ENCODE results near the gene TIMM10. TPM values are rescaled to one million over a fixed set of nuclear protein-coding genes. Genes with fewer than 3 reads are reported as not detected.
A peak's percentile ranks its signal among the peaks of the same experiment; 100 is the strongest.

Gene TIMM10
- total and polyA plus RNA-seq, 2 donors: 46.3 to 49.3 TPM

- H3K36me3 ChIP-seq (ENCODE audit: control insufficient read depth in 2 of 2, insufficient read depth in 2 of 2, low read length in 1 of 2): no peaks in the 10 kb centered on the region
- no peaks in the 10 kb centered on the region for H3K27me3 ChIP-seq (ENCODE audit: control insufficient read depth in 2 of 2, insufficient read depth in 1 of 2, low read length in 1 of 2)
- no peak for DNase-seq (ENCODE audit: low read depth in 6 of 9, low spot score in 9 of 9)
- no peak overlapping the region for H3K27ac ChIP-seq (ENCODE audit: low read depth in 1 of 2, low read length in 1 of 2)
- H3K4me1 ChIP-seq (ENCODE audit: control insufficient read depth in 2 of 2, insufficient read depth in 2 of 2, low read length in 2 of 2): peaks cover 0 to 10% of the 10 kb centered on the region in 2 donors
- no peak overlapping the region for H3K4me3 ChIP-seq (ENCODE audit: low read length in 2 of 2)
- H3K9me3 ChIP-seq (ENCODE audit: control insufficient read depth in 2 of 2, insufficient read depth in 1 of 2, low read length in 1 of 2): no peaks in the 10 kb centered on the region
Observed at GRCh38 chr11:57502870-57503269, 27.7 kb downstream of the TIMM10 start.

- 90% methylated on average over 3 of the region's 3 CpGs for WGBS
- no peak overlapping the region for H3K27ac ChIP-seq (ENCODE audit: low read depth in 1 of 2, low read length in 1 of 2)
- H3K36me3 ChIP-seq (ENCODE audit: control insufficient read depth in 2 of 2, insufficient read depth in 2 of 2, low read length in 1 of 2): no peaks in the 10 kb centered on the region
- H3K9me3 ChIP-seq (ENCODE audit: control insufficient read depth in 2 of 2, insufficient read depth in 1 of 2, low read length in 1 of 2): no peaks in the 10 kb centered on the region
- H3K4me1 ChIP-seq (ENCODE audit: control insufficient read depth in 2 of 2, insufficient read depth in 2 of 2, low read length in 2 of 2): peaks cover 0 to 10% of the 10 kb centered on the region in 2 donors
- no peak for DNase-seq (ENCODE audit: low read depth in 6 of 9, low spot score in 9 of 9)
- no peak overlapping the region for H3K4me3 ChIP-seq (ENCODE audit: low read length in 2 of 2)
- no peaks in the 10 kb centered on the region for H3K27me3 ChIP-seq (ENCODE audit: control insufficient read depth in 2 of 2, insufficient read depth in 1 of 2, low read length in 1 of 2)
Observed at GRCh38 chr11:57502376-57502775, 28.2 kb downstream of the TIMM10 start.

- Histone ChIP-seq H3K36me3 (ENCODE audit: control insufficient read depth in 2 of 2, insufficient read depth in 2 of 2, low read length in 1 of 2) (no peaks in the 10 kb centered on the region), H3K27ac (ENCODE audit: low read depth in 1 of 2, low read length in 1 of 2) (no peak overlapping the region), H3K27me3 (ENCODE audit: control insufficient read depth in 2 of 2, insufficient read depth in 1 of 2, low read length in 1 of 2) (no peaks in the 10 kb centered on the region), H3K4me1 (ENCODE audit: control insufficient read depth in 2 of 2, insufficient read depth in 2 of 2, low read length in 2 of 2) (peaks cover 0 to 10% of the 10 kb centered on the region in 2 donors), H3K9me3 (ENCODE audit: control insufficient read depth in 2 of 2, insufficient read depth in 1 of 2, low read length in 1 of 2) (no peaks in the 10 kb centered on the region), H3K4me3 (ENCODE audit: low read length in 2 of 2) (no peak overlapping the region)
- DNase-seq (ENCODE audit: low read depth in 6 of 9, low spot score in 9 of 9): no peak
- WGBS: 98% methylated on average over 4 of the region's 4 CpGs
Observed at GRCh38 chr11:57501953-57502352, 28.6 kb downstream of the TIMM10 start.

- H3K4me3 ChIP-seq (ENCODE audit: low read length in 2 of 2): no peak overlapping the region
- peaks cover 0 to 10% of the 10 kb centered on the region in 2 donors for H3K4me1 ChIP-seq (ENCODE audit: control insufficient read depth in 2 of 2, insufficient read depth in 2 of 2, low read length in 2 of 2)
- no peaks in the 10 kb centered on the region for H3K27me3 ChIP-seq (ENCODE audit: control insufficient read depth in 2 of 2, insufficient read depth in 1 of 2, low read length in 1 of 2)
- no peak for DNase-seq (ENCODE audit: low read depth in 6 of 9, low spot score in 9 of 9)
- 98% methylated on average over 15 of the region's 15 CpGs for WGBS
- H3K9me3 ChIP-seq (ENCODE audit: control insufficient read depth in 2 of 2, insufficient read depth in 1 of 2, low read length in 1 of 2): no peaks in the 10 kb centered on the region
- no peak overlapping the region for H3K27ac ChIP-seq (ENCODE audit: low read depth in 1 of 2, low read length in 1 of 2)
- no peaks in the 10 kb centered on the region for H3K36me3 ChIP-seq (ENCODE audit: control insufficient read depth in 2 of 2, insufficient read depth in 2 of 2, low read length in 1 of 2)
Observed at GRCh38 chr11:57500926-57501325, 29.6 kb downstream of the TIMM10 start.

- H3K9me3 ChIP-seq (ENCODE audit: control insufficient read depth in 2 of 2, insufficient read depth in 1 of 2, low read length in 1 of 2): no peaks in the 10 kb centered on the region
- H3K27me3 ChIP-seq (ENCODE audit: control insufficient read depth in 2 of 2, insufficient read depth in 1 of 2, low read length in 1 of 2): no peaks in the 10 kb centered on the region
- no peak overlapping the region for H3K4me3 ChIP-seq (ENCODE audit: low read length in 2 of 2)
- WGBS: 94% methylated on average over 8 of the region's 8 CpGs
- H3K4me1 ChIP-seq (ENCODE audit: control insufficient read depth in 2 of 2, insufficient read depth in 2 of 2, low read length in 2 of 2): peaks cover 0 to 10% of the 10 kb centered on the region in 2 donors
- no peak overlapping the region for H3K27ac ChIP-seq (ENCODE audit: low read depth in 1 of 2, low read length in 1 of 2)
- H3K36me3 ChIP-seq (ENCODE audit: control insufficient read depth in 2 of 2, insufficient read depth in 2 of 2, low read length in 1 of 2): no peaks in the 10 kb centered on the region
- no peak for DNase-seq (ENCODE audit: low read depth in 6 of 9, low spot score in 9 of 9)
Observed at GRCh38 chr11:57500515-57500914, 30.0 kb downstream of the TIMM10 start.

GRCh38 chr11:57499983-57500461, 30.5 kb downstream of the TIMM10 start:
- H3K9me3 ChIP-seq (ENCODE audit: control insufficient read depth in 2 of 2, insufficient read depth in 1 of 2, low read length in 1 of 2): no peaks in the 10 kb centered on the region
- peak overlapping the region in 1 of 2 donors; percentile 12 for H3K4me3 ChIP-seq (ENCODE audit: low read length in 2 of 2)
- WGBS: 85% methylated on average over 12 of the region's 12 CpGs
- H3K27ac ChIP-seq (ENCODE audit: low read depth in 1 of 2, low read length in 1 of 2): no peak overlapping the region
- no peaks in the 10 kb centered on the region for H3K27me3 ChIP-seq (ENCODE audit: control insufficient read depth in 2 of 2, insufficient read depth in 1 of 2, low read length in 1 of 2)
- no peak for DNase-seq (ENCODE audit: low read depth in 6 of 9, low spot score in 9 of 9)
- no peaks in the 10 kb centered on the region for H3K36me3 ChIP-seq (ENCODE audit: control insufficient read depth in 2 of 2, insufficient read depth in 2 of 2, low read length in 1 of 2)
- H3K4me1 ChIP-seq (ENCODE audit: control insufficient read depth in 2 of 2, insufficient read depth in 2 of 2, low read length in 2 of 2): peaks cover 0 to 10% of the 10 kb centered on the region in 2 donors

GRCh38 chr11:57499413-57499982, 31.1 kb downstream of the TIMM10 start:
- no peaks in the 10 kb centered on the region for H3K27me3 ChIP-seq (ENCODE audit: control insufficient read depth in 2 of 2, insufficient read depth in 1 of 2, low read length in 1 of 2)
- DNase-seq (ENCODE audit: low read depth in 6 of 9, low spot score in 9 of 9): peak in 2 of 9 donors; percentile 43 to 59
- peaks cover 0 to 10% of the 10 kb centered on the region in 2 donors for H3K4me1 ChIP-seq (ENCODE audit: control insufficient read depth in 2 of 2, insufficient read depth in 2 of 2, low read length in 2 of 2)
- no peak overlapping the region for H3K27ac ChIP-seq (ENCODE audit: low read depth in 1 of 2, low read length in 1 of 2)
- 57% methylated on average over 35 of the region's 35 CpGs for WGBS
- H3K9me3 ChIP-seq (ENCODE audit: control insufficient read depth in 2 of 2, insufficient read depth in 1 of 2, low read length in 1 of 2): no peaks in the 10 kb centered on the region
- no peaks in the 10 kb centered on the region for H3K36me3 ChIP-seq (ENCODE audit: control insufficient read depth in 2 of 2, insufficient read depth in 2 of 2, low read length in 1 of 2)
- peak overlapping the region in 1 of 2 donors; percentile 12 for H3K4me3 ChIP-seq (ENCODE audit: low read length in 2 of 2)

GRCh38 chr11:57498540-57498939, 32.0 kb downstream of the TIMM10 start:
- Histone ChIP-seq H3K36me3 (ENCODE audit: control insufficient read depth in 2 of 2, insufficient read depth in 2 of 2, low read length in 1 of 2) (no peaks in the 10 kb centered on the region), H3K4me1 (ENCODE audit: control insufficient read depth in 2 of 2, insufficient read depth in 2 of 2, low read length in 2 of 2) (peaks cover 0 to 10% of the 10 kb centered on the region in 2 donors), H3K4me3 (ENCODE audit: low read length in 2 of 2) (no peak overlapping the region), H3K27me3 (ENCODE audit: control insufficient read depth in 2 of 2, insufficient read depth in 1 of 2, low read length in 1 of 2) (no peaks in the 10 kb centered on the region), H3K9me3 (ENCODE audit: control insufficient read depth in 2 of 2, insufficient read depth in 1 of 2, low read length in 1 of 2) (no peaks in the 10 kb centered on the region), H3K27ac (ENCODE audit: low read depth in 1 of 2, low read length in 1 of 2) (no peak overlapping the region)
- WGBS: 97% methylated on average over 6 of the region's 6 CpGs
- DNase-seq (ENCODE audit: low read depth in 6 of 9, low spot score in 9 of 9): no peak

GRCh38 chr11:57497303-57498247, 33.0 kb downstream of the TIMM10 start:
- no peaks in the 10 kb centered on the region for H3K36me3 ChIP-seq (ENCODE audit: control insufficient read depth in 2 of 2, insufficient read depth in 2 of 2, low read length in 1 of 2)
- DNase-seq (ENCODE audit: low read depth in 6 of 9, low spot score in 9 of 9): no peak
- no peaks in the 10 kb centered on the region for H3K9me3 ChIP-seq (ENCODE audit: control insufficient read depth in 2 of 2, insufficient read depth in 1 of 2, low read length in 1 of 2)
- no peak overlapping the region for H3K4me3 ChIP-seq (ENCODE audit: low read length in 2 of 2)
- 96% methylated on average over 15 of the region's 15 CpGs for WGBS
- H3K4me1 ChIP-seq (ENCODE audit: control insufficient read depth in 2 of 2, insufficient read depth in 2 of 2, low read length in 2 of 2): peaks cover 0 to 10% of the 10 kb centered on the region in 2 donors
- H3K27me3 ChIP-seq (ENCODE audit: control insufficient read depth in 2 of 2, insufficient read depth in 1 of 2, low read length in 1 of 2): no peaks in the 10 kb centered on the region
- H3K27ac ChIP-seq (ENCODE audit: low read depth in 1 of 2, low read length in 1 of 2): no peak overlapping the region
